ENCODE data around the gene JAK1.

GRCh38 chr1:64866689-64867088, 99.7 kb downstream of the JAK1 start:
- TF ChIP-seq POLR2AphosphoS5 (IDR thresholded peaks at IDR 0.05) (no peak), POLR2A (IDR thresholded peaks at IDR 0.05) (no peak), EP300 (IDR thresholded peaks at IDR 0.05) (no peak), CTCF (IDR thresholded peaks at IDR 0.05) (no peak)
